HG03280 (cell line): ENCODE data around the gene DPH7.
"Not testable (repeated sequence)": the region's sequence is repeated elsewhere in the genome, so short reads cannot be mapped to it uniquely, and the experiment has no call there.

ENCODE experiments used
- ATAC-seq: cut with Tn5 transposase; IDR thresholded peaks from one replicate; pipeline ENCODE4 v1.9.1; 2021; ENCODE audit warnings: mild to moderate bottlenecking, moderate library complexity; ENCODE audit not compliant: unreplicated experiment

The DPH7 gene

DNA sequence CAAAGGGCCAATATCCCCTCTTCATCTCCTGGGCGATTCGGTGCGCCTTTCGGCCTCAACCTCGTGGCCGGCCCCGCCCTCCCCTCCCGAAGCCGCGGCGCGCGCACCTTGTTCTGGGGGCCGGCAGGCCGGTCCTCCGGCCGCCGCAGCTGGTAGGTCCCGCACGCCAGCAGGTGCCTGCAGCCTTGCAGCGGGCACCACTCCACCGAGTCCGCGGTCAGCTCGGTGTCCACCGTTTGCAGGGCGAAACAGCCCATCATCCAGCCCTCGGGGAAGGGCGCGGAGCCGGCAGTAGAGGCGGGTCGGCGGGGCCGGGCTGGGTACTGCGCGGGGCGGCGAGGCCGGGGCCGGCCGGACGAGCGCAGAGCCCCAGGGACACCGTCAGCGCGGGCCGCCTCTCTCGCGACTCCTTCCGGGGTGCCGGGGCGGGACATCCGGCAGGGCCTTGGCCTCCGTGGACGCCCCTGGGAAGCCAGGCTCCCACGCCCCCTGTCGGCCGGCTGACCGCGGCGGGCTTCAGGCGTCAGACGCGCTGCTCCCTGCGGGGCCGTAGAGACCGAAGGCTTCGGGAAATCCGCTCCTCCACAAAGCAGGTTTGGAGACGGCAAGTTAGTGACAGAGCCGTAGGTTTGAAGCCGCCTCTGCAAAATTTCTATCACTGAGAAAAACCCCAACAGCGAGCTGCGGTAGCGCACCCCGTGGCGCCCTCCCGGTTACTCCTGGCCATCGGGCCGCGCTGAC, at the start of gene DPH7:
Gene DPH7, minus strand, starts transcription at position 408 of the 741 bp plus-strand sequence. Its CDS starts 148 bp downstream, at position 260.
- ATAC-seq, result peak; percentile 92

DNA sequence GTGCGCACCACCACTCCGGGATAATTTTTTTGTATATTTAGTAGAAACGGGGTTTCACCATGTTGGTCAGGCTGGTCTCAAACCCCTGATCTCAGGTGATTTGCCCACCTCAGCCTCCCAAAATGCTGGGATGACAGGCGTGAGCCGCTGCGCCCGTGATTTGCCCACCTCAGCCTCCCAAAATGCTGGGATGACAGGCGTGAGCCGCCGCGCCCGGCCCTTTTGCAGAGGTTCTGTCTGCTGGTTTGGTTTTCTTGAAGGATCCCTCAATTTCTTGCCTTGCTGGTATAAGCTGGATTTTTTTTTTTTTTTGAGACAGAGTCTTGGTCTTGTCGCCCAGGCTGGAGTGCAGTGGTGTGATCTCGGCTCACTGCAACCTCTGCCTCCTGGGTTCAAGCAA, 48.7 kb upstream of the DPH7 start:
- ATAC-seq, result not testable (repeated sequence)

DNA sequence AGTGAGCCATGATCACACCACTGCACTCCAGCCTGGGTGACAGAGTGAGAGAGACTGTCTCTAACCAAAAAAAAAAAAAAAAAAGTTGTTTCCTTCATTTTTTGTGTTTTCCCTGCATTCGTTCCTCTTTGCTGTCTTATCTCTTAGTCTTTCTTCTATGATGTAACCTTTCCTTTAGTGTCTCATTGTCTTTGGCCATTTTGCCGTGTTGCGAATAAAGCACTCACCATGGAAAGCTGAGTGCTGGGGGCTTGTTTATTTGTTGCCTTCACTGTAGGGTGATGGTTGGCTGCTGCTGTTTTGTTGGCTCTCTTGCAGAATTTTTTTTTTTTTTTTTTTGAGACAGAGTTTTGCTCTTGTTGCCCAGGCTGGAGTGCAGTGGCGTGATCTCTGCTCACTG, 47.7 kb upstream of the DPH7 start:
- ATAC-seq, result no peak

DNA sequence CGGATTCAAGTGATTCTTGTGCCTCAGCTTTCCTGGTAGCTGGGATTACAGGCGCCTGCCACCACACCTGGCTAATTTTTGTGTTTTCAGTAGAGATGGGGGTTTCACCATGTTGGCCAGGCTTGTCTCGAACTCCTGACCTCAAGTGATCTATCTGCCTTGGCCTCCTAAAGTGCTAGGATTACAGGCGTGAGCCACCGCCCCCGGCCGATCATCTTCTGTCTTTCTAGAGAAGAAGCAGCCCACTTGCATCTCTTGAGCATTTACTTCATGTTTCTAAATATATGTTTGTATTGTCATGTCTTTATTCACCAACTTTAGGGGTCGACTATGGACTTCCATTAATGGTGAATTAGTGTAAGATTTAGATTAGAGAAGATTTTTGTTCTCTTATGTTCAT, 43.5 kb upstream of the DPH7 start:
- ATAC-seq, result not testable (repeated sequence)

DNA sequence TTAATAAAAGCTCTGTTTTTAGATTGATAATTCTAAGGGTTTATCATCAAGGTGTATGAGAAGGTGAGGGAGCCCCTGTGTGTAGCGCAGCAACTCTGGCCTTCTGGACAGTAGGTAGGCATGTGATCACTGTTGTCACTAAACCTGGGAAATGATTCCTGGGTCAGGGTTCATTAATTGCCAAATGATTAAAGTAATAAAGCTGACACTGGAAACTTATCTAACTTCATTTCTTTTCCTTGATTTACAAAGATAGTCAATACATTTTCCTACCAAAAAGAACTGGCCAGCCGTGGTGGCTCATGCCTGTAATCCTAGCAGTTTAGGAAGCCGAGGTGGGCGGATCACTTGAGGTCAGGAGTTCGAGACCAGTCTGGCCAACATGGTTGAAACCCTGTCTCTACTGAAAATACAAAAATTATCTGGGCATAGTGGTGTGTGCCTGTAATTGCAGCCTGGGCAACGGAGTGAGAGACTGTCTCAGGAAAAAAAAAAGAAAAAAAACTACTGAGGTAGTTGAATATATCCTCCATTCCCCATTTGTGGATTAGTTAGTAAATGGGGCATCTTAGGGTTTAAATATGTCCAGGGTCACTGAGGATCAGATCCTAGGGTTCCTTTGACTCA, 42.5 kb upstream of the DPH7 start:
- no peak for ATAC-seq

DNA sequence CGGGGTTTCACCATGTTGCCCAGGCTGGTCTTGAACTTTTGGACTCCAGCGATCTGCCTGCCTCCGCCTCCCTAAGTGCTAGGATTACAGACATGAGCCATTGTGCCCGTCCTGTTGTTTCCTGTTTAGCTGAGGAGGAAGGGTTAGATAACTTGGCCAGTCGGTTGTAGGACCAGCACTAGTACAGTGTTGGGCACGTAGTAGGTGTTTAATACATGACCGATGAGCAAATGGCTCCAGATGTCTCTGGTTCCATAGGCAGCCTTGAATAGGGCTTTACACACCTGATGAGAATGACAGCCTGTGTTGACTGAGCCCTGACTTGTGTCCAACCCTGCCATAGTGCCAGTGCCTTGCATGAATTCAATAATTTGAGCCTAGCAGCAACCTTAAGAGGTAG, 41.9 kb upstream of the DPH7 start:
- no peak for ATAC-seq

DNA sequence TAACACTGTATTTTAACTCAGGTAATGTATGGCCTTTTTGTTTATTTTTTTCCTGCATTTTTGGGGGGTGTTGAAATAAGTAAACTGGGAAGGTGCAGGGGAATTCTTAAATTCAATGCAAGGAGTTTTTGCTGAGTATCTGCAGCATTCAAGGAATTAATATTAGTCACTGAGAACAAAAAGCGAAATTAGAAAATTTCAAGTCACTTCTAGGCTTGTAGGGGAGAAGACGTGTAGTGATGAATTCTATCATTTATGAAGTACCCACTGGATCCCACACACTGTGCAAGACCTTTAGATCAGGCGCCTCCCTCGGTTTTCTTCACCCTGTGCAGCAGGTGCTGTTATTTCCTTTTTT, 41.3 kb upstream of the DPH7 start:
- no peak for ATAC-seq

DNA sequence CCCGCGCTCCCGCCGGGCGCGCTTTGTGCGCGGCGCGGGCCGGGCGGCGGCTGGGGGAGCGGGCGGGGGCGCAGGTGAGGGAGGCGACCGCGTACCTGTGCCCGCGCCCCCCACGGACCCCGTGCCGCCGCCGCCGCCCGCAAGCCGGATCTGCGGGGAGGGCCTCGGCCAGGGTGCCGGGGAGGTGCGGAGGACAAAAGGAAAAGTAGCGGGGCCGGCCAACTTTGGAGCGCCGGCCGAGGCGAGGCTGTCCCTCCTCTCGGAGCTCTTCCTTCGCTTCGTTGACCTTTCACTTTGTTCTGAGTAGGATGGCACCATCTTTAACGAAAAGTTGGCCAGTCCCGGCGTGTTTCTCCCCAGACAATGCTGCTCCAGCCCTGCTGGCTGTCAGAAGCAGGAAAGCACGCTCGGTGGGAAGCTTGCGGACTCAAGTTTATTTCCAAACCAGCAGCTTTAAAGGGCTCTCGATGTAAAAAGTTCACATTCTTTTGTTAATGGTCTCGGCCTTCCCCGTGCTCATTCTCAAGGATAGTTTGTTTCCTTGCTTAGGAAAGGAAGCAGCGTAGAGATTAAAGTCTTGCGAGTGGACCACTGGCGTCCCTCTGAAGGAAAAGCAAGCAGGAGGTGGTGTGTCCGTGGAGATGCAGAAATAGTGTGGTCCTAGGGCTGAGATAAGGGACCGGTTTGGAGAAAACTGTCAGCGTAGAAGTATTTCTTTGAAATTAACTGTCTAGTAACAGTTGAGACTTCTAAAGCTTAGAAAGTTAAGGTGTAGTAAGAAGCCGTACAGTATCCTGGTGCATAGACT, 40.7 kb upstream of the DPH7 start:
- no peak for ATAC-seq

DNA sequence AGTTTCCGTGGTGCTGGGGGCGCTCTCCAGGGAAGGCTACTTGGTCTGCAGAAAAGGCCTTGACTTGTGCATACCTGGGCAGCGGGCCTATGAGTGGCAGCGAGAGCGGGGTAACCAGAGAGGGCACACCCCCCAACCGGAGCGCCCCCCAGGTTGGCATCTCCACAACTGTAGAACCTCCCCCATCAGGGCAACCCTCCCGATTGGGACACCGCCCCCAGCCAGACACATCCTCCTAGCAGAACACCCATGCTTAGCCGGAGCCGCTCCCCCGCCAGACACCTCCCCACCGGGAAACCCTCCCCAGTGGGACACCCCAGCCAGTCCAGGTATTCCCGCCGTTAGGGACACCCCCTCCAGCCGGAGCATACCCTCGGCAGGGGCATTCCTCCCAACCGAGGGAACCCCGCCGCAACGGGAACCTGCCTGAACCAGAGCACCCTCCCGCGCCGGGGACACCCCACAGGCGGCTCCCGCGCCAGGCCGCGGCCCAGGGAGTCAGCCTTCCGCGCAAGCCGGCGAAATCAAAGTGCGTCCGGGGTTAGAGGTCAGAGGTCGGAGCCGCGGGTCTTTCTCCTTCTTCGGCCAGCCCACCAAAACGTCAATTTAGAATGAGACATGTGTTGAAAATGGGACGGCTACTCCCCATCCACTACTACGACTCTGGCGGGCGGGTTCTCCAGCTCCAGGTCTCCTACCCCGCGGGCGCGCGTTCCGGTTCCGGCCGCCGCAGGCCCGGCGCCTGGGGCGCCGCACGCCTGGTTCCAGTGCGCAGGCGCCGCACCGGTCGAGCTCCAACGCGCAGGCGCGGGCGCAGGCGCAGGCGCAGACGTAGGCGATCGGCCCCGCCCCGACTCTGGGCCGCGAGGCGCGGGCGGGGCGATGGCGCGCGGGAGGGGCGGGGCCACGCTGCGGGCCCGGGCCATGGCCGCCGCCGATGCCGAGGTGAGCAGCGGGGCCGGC, 39.7 kb upstream of the DPH7 start, which contains the start of gene EHMT1:
Gene EHMT1, plus strand, starts transcription at position 901 of the 963 bp plus-strand sequence. Its CDS starts 24 bp downstream, at position 925.
- peak; percentile 79 for ATAC-seq

DNA sequence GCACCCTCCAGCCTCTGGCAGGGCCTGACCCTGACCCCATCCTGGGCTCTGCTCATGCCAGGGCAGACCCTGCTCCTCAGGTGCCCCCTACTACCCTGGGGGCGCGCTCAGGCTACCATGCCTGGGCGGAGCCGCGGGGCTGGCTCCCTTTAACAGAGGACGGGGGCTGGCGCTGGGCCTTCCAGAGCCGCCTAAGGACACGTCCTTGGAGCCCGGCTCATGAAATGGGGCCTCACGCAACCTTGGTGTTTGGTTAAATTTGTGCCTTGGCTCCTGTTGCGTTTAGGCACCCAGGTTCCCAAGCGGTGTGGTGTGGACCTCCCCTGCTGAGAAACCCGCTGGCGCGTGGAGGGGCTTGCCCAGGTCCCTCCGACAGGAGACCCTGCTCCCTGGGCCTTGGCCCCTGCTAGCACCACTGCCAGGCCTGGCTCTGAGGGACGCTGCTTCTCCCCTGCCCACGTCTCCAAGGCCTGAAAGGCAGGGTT, 36.7 kb upstream of the DPH7 start:
- no peak for ATAC-seq

DNA sequence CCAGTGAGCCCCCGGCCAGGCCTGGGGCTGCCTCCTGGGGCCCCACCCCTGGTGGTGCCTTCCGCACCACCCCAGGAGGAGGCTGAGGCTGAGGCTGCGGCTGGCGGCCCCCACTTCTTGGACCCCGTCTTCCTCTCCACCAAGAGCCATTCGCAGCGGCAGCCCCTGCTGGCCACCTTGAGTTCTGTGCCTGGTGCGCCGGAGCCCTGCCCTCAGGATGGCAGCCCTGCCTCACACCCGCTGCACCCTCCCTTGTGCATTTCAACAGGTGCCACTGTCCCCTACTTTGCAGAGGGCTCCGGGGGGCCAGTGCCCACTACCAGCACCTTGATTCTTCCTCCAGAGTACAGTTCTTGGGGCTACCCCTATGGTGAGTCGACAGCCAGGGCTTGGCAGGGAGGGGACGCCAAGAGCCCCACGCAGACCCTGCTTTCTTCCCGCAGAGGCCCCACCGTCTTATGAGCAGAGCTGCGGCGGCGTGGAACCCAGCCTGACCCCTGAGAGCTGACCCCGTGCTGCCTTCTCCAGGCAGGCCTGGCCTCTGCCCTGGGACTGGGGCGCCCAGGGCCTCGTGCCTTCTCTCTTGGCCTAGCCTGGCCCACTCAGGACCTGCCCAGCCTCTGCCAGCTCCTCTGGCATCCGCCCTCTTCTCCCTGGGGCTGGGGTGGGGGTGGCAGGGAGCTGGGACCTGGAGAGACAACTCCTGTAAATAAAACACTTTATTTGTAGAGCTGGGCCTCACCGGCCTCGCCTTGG, 36.1 kb upstream of the DPH7 start:
- ATAC-seq, result no peak

DNA sequence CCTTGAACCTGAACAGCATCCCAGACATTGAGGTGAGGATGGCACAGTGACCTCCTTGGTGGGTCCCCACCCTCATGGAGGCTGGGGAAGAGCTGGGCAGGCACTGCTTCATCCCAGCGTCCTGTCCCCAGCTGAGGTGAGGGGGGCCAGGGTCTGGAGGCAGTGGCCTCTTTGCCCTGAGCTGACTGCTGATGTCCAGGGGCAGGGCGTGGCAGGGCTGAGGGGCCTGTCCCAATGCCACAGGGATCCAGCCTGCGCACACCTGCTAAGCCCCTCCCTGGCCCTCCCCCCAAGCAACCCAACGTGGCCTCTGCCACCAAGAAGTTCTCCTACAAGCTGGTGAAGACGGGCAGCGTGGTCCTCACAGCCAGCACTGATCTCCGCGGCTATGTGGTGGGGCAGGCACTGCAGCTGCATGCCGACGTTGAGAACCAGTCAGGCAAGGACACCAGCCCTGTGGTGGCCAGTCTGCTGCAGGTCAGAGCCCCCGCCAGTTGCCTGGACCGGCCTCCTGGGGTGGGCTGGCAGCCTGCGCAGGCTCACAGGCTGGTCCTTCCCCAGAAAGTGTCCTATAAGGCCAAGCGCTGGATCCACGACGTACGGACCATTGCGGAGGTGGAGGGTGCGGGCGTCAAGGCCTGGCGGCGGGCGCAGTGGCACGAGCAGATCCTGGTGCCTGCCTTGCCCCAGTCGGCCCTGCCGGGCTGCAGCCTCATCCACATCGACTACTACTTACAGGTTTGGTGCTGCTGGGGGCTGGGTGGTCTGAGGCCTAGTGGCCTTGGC, 35.2 kb upstream of the DPH7 start:
- ATAC-seq, result no peak

DNA sequence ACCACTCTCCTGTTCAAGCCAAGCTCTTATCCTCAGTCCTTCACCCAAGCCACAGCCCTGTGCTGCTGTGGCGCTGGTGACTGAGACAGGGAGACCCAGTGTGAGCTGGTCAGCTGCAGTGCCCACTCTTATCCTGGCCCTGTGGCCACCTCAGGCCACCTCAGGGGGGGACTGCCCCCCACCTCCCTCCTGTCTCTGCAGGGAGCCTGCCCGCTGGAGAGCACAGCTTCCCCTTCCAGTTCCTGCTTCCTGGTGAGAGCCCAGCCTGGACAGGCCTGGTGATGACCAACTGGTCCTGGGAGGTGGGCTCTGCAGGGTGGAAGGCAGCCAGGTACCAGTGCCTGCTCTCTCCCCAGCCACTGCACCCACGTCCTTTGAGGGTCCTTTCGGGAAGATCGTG, 34.5 kb upstream of the DPH7 start:
- ATAC-seq, result no peak

DNA sequence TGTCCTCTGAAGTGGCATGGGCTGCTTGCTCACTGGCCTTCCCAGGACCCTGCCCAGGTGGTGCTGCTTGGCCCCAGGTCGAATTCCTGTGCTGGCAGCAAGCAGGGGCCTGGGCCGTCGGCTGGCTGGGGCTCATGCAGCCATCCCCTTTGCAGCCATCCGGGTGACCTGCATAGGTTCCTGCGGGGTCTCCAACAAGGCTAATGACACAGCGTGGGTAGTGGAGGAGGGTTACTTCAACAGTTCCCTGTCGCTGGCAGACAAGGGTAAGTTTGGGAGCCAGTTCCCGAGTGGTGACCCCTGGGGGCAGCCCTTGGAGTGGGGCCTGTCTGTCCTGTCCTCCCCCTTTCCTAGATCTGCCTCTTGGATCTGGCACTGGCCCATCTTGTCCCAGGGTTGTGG, 34.0 kb upstream of the DPH7 start:
- no peak for ATAC-seq

DNA sequence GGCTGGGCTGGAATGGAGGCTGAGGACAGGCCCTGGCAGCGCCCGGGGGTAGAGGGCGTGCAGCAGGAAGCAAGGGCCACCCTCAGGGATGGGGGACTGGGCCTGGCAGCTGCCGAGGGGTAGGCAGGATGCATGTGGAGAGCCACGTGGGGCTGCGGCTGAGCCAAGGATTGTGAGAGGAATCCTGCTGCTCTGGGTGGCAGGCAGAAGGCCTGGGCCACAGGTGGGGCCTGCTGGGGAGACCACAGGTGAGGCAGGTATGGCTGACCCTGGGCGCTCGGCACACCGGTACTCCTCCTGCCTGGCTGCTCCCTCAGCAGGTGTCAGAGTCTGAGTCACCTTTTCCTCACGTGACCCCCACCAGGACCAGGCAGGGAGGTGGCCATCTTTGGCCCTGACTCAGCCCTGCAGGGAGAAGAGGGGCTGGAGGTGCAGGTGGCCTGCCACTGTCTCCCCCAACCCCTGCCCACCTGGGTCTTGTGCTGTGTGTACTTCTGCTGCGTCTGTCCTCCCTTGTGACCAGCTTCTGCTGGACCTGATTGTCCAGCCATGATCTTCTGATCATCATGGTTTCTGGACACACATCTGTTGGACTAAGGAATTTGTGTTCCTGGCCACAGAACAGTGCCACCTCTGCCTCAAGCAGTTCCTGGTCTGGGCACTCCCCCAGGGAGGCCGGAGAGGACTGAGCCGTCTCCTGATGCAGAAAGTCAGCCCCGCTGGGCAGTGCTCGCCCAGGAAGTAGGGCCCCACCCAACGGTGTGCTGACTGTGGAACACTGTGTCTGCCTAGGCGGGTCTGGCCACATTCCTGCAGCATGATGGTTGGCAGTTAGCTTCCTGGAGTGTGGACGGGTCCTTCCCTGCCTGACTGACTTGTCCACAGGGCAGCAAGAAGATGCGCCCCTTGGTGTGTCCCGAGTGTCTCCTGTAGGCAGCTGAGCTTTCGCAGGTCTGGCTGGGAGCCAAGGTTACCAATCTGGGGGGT, 33.2 kb upstream of the DPH7 start:
- no peak for ATAC-seq

DNA sequence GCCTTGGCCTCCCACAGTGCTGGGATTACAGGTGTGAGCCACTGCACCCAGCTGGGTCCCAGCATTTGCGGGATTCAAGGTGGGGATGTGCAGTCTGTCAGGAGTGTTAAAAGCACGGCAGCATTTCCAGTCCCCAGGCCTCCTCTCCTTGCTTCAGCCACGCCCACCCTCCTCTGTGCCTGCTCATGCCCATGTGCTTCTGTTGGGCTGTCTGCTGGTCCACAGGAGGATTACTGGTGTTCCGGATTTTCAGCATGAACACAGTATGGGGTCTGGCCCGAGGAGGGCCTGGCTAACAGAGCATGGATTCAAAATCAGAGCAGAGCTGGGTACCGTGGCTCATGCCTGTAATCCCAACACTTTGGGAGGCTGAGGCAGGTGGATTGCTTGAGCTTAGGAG, 32.2 kb upstream of the DPH7 start:
- no peak for ATAC-seq

DNA sequence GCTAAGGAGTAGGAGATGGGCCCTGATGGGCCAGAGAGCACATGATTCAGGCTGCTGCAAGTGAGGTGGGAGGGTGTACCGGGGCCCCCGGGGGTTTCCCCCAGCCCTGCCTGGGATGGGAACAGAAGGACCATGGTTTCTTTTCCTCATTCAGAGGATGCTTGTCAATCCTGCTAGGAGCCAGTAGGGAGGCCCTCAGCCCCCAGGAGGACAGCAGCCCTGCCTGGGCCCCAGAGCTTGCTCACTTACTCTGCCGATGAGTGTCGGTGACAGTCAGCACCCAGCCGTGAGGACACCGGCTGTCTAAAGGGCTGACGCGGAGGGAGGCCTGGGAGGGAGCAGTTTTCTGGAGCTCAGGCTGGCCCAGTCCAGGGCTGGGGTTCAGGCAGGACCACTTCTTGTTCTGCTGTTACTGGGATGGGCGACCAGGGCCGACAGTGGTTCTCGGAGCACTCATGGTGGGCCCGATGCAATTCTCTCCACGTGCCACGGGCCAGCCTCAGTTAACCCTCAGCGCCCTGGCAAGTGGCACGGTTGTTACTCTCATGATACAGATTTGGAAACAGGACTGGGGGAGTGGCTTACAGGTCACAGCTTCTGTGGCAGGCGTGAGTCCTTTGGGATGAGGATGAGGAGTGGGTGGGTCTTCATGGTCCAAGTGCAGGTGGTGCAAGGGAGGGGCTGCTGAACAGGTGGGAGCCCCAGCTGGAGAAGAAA, 28.6 kb upstream of the DPH7 start:
- no peak for ATAC-seq
